NCI-H146 treated with DMSO at 0.1 percent for 48 hours (cell line): ENCODE data around the gene ANKRD35.
"Not testable (repeated sequence)": the region's sequence is repeated elsewhere in the genome, so short reads cannot be mapped to it uniquely, and the experiment has no call there.

ENCODE experiments used
- DNase-seq: peaks from one replicate; lab custom pipeline; 2025; ENCODE audit not compliant: unreplicated experiment; lab: John Stamatoyannopoulos, UW

The ANKRD35 gene

GRCh38 chr1:145885738-145886287, at the start of gene ANKRD35:
TSS of gene ANKRD35 (minus strand) at chr1:145885866. CDS start at chr1:145885758, 108 bp downstream.
- peak; percentile 73 for DNase-seq

DNA sequence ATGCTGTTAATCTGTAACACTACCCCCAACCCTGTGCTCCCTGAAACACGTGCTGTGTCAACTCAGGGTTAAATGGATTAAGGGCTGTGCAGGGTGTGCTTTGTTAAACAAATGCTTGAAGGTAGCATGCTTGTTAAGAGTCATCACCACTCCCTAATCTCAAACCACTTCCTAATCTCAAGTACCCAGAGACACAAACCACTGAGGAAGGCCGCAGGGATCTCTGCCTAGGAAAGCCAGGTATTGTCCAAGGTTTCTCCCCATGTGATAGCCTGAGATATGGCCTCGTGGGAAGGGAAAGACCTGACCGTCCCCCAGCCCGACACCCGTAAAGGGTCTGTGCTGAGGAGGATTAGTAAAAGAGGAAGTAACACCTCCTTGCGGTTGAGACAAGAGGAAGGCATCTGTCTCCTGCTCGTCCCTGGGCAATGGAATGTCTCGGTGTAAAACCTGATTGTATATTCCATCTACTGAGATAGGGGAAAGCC, 46.9 kb upstream of the ANKRD35 start:
- DNase-seq, result not testable (repeated sequence)

- DNase-seq, result no peak
These were observed 42.4 kb upstream of the ANKRD35 start for GRCh38 chr1:145927916-145928643.

- DNase-seq, result peak; percentile 98
These were observed 41.6 kb upstream of the ANKRD35 start, which contains the start of gene RBM8A for GRCh38 chr1:145927063-145927886. TSS of gene RBM8A (minus strand) at chr1:145927484. CDS start at chr1:145927426, 58 bp downstream.

DNA sequence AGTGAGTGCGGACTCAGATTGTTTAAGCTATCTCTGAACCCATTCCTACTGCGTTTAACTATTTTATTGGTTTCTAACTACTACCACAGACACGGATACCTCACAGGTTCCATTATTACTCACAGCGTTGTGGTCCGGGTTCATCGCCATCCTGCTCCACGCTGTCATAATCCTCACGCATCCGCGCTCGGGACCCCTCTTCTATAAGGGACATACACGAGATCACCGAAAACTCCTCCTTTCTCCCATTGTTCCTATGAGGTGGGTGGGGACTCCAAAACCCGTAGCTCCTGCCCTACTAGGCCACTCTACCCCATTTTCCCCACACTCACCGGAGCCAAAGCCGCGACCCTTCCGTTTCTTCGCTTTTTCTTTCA, 41.0 kb upstream of the ANKRD35 start:
- DNase-seq, result no peak

GRCh38 chr1:145922266-145922665, 36.6 kb upstream of the ANKRD35 start:
- DNase-seq, result no peak

GRCh38 chr1:145920297-145920696, 34.6 kb upstream of the ANKRD35 start:
- DNase-seq, result not testable (repeated sequence)

DNA sequence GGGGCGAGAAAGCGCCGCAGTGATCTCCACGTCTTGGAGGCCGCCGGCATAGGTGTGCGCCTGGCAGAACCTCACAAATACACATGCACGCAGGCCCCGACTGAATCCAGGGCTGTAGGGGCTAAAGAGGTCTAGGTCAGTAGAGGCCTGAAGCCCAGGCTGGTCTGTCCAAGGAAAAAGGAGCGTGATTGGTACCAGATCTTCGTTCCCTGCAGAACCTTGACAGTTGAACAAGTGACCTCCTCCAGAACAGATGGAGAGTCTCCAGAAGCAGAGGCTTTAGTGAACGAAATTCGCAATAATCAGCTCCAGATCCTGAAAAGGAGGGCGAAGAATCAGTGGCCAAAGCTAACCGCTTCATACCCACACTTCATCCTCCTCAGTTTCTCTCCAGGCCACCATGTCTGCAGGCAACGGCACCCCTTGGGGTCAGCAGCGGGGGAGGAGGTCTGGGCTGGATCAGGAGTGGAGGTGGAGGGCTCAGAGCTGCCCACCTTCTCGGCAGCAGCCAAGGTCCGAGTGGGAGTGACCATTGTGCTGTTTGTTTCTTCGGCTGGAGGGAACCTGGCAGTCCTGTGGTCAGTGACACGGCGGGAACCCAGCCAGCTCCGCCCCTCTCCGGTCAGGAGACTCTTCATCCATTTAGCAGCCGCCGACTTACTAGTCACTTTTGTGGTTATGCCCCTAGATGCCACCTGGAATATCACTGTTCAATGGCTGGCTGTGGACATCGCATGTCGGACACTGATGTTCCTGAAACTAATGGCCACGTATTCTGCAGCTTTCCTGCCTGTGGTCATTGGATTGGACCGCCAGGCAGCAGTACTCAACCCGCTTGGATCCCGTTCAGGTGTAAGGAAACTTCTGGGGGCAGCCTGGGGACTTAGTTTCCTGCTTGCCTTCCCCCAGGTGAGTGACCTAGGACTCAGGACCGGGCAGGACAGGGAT, 33.6 kb upstream of the ANKRD35 start:
- peak; percentile 69 for DNase-seq

- peak; percentile 65 for DNase-seq
These were observed 32.7 kb upstream of the ANKRD35 start, which contains the start of gene PEX11B for GRCh38 chr1:145918144-145918991. TSS of gene PEX11B (minus strand) at chr1:145918717. CDS start at chr1:145918688, 29 bp downstream.

DNA sequence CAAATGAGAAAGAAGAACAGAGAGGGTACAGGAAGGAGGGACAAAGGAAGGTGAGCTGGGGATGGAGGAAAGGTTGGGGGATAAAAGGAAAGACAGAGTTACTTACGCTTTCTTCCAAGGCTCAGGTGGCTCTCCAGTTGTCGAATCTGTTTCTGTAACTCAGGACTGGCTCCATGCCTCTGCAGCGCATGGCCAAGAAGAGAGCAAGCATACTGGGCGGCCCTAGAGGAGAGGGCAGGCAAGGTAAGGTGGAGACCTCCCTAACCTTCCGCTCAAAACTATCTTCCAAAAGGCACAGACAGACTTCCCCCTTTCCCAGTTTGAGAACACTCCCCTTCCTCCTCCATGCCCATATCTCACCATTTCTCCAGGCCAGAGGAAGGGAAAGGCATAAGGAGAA, 31.9 kb upstream of the ANKRD35 start:
- DNase-seq, result no peak

GRCh38 chr1:145916745-145917144, 31.1 kb upstream of the ANKRD35 start:
- no peak for DNase-seq

GRCh38 chr1:145912128-145912641, 26.5 kb upstream of the ANKRD35 start:
- DNase-seq, result no peak

DNA sequence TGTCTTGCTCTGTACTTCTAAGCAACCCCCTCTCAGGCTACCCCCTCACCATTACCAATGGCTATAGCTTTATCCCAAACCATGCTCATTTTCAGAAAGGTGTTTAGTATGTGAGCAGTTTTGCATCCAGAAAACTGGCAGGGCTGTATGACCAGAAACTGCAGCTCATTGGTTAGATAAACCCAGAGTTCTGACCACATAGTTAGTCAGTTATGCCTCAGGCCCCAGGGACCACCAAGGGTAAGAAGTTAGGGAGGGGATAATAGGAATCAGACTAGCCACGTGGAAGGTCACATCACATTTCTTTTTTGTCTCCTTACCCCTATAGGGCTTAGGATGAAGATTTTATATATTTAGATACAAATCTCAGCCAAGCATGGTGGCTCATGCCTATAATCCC, 23.0 kb upstream of the ANKRD35 start:
- no peak for DNase-seq

DNA sequence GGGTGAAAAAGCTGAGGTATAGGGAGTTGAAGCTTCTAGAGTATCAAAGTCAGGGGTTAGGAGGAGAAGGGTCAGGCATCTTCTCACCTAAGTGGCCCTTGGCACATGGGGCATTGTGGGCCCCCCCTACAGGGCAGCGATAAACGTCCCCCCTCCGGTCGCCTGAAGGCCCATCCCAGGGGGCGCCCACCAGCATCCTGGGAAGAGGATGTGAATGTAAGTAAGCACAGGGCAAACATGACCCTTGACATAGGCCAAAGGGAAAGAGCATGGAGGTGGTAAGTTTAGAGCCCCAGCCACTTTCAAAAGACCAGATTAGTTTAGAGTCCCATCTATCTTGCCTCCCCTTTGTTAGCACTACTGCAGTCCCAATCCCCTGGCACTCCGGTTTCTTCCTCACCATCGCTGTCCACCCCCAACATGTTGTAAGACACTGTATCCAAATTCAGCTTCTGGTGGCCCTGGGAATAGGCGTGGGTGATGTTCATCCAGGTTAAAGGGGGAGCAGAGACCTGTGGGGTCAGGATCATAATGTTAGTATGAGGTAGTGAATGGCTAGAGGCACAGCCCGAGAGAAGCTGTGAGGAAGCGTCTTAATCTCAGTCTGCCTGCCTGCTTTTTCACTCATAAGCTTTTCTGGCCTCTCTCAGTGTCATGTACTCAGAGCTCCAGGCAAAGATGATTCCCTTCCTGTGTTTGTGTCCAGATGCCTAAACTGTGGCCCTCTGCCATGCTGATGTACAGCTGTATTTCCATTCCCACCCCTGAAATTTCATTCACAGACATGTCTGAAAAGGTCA, 21.5 kb upstream of the ANKRD35 start:
- DNase-seq, result no peak

GRCh38 chr1:145901312-145902021, 15.8 kb upstream of the ANKRD35 start:
- DNase-seq, result no peak

DNA sequence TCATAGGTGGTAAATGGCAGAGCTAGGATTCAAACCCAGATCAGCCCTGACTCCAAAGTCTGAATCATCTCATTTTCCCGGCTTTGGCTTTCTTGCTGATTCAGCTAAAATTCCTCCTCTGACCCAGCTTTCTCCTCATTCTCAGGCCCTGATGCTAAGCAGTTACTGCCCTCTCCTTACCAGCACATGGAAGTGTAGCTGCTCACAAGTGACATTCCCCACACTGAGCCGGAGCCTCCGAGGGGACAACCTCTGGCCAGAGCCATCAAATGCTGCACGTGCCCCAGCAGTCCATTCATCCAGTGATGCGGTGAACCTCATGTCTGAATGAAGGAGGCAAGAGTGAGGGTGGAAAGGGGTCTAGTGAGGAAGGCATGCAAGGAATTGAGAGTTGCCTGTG, 13.1 kb upstream of the ANKRD35 start:
- no peak for DNase-seq

DNA sequence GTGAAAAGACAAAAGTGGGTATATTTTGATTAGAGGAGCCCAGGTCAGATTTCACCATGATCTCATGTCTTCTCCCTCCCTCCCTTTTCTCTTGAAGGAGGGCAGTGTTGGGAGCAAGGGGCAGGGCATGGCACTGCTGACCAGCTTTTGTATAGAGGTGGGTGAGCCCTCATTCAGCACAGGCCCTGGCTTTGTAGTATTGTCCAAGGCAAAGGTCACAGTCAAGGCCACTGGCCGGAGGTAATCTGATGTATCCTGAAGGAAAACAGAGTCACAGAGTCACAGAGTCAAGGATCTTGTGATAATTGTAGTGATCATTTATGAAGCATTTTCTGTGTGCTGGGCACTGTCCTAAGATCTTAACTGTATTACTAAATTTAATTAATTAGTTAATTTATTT, 12.3 kb upstream of the ANKRD35 start:
- DNase-seq, result no peak

DNA sequence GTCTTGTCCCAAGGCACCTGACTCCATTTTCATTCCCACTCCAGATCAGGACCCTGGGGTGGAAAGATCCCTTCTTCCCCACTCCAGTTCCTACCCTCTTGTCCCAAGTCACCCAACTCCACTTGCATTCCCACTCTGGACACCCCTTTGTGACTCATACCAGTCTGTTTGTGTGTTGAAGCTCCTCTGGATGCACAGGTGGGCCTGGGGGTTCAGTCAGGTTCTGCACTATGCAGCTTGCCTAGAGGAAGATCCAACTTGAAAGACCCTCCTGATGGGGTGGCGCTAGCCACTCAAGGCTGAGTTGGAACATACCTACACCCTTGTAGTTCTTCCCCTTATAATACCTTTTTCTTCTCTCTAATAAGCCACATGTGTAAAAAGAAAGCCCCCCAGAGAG, 9.8 kb upstream of the ANKRD35 start:
- DNase-seq, result no peak
